ENCODE measurements around the gene SGSM2. TPM values are rescaled to one million over a fixed set of nuclear protein-coding genes. Genes with fewer than 3 reads are reported as not detected.

Gene SGSM2
- total and polyA plus RNA-seq, 2 donors (not counting 1 experiment from before 2014, with no cell fraction given): 139 to 181 TPM

GRCh38 chr17:2336215-2336851, 968 bp upstream of the SGSM2 start, which contains the start of gene TSR1:
Gene TSR1, minus strand, starts transcription at chr17:2336457. Its CDS starts 30 bp downstream, at chr17:2336427.
- peak within 1 kb of the TSS; percentile 77 to 87 (median 82) for H3K4me3 ChIP-seq (ENCODE audit: control extremely low read depth in 1 of 5, extremely low read depth in 1 of 5, insufficient read depth in 1 of 5, low read depth in 2 of 5, low read length in 4 of 5)
- peak within 1 kb of the TSS; percentile 95 for H3K27ac Mint-ChIP-seq
- no peaks in the 10 kb centered on the region for H3K27me3 ChIP-seq (replicated peaks in 1 of 4; ENCODE audit: control extremely low read depth in 1 of 4, control insufficient read depth in 3 of 4, insufficient read depth in 4 of 4, low read length in 3 of 4)
- peaks cover 9 to 25% of the 10 kb centered on the region in 2 donors for H3K4me1 ChIP-seq (ENCODE audit: control insufficient read depth in 2 of 2, insufficient read depth in 2 of 2, low read length in 2 of 2)
- peaks cover 0 to 36% of the 10 kb centered on the region in 2 experiments for H3K36me3 ChIP-seq (replicated peaks in 1 of 2; ENCODE audit: control extremely low read depth in 1 of 2, control insufficient read depth in 1 of 2, extremely low read depth in 1 of 2, insufficient read depth in 2 of 2, low read length in 1 of 2)
- TF ChIP-seq, protein P1, sequence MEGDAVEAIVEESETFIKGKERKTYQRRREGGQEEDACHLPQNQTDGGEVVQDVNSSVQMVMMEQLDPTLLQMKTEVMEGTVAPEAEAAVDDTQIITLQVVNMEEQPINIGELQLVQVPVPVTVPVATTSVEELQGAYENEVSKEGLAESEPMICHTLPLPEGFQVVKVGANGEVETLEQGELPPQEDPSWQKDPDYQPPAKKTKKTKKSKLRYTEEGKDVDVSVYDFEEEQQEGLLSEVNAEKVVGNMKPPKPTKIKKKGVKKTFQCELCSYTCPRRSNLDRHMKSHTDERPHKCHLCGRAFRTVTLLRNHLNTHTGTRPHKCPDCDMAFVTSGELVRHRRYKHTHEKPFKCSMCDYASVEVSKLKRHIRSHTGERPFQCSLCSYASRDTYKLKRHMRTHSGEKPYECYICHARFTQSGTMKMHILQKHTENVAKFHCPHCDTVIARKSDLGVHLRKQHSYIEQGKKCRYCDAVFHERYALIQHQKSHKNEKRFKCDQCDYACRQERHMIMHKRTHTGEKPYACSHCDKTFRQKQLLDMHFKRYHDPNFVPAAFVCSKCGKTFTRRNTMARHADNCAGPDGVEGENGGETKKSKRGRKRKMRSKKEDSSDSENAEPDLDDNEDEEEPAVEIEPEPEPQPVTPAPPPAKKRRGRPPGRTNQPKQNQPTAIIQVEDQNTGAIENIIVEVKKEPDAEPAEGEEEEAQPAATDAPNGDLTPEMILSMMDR (IDR thresholded peaks at IDR 0.05): no peak
- TF ChIP-seq EZH2 (IDR thresholded peaks at IDR 0.05; ENCODE audit: borderline replicate concordance, insufficient read depth, low read depth, low read length, poor library complexity, severe bottlenecking): no peak
- H3K4me3 Mint-ChIP-seq: peak within 1 kb of the TSS; percentile 100
- POLR2A ChIA-PET: interaction anchor here (0.5 to 1.6 kb wide), 6 partner anchors 16 to 500 kb away, joined by 3 to 14 read pairs (median 3); no protein-coding TSS in a partner anchor
- peak within 1 kb of the TSS in 1 of 2 donors; percentile 64 for H3K27ac ChIP-seq (ENCODE audit: low read length in 2 of 2)
- no peaks in the 10 kb centered on the region for H3K9me3 Mint-ChIP-seq (ENCODE audit: insufficient read depth)
- H3K9ac ChIP-seq (ENCODE audit: low read length): peak within 1 kb of the TSS; percentile 69
- H3K79me2 ChIP-seq (ENCODE audit: control insufficient read depth, insufficient read depth, low read length): peaks cover 34% of the 10 kb centered on the region
- intact Hi-C loops (cut with micrococcal nuclease): loop anchor here (1.0 to 5.0 kb wide), 5 partner anchors 33 to 376 kb away; partner anchors contain the start of genes CLUH, SMG6 and SRR
- peak; percentile 81 for ATAC-seq (ENCODE audit: low read depth)
- H3K27me3 Mint-ChIP-seq: no peaks in the 10 kb centered on the region
- no peaks in the 10 kb centered on the region for H3K9me3 ChIP-seq (ENCODE audit: control extremely low read depth in 1 of 3, control insufficient read depth in 2 of 3, insufficient read depth in 1 of 3, low read length in 2 of 3)
- H3K4me1 Mint-ChIP-seq: peaks cover 24% of the 10 kb centered on the region
- CTCF ChIA-PET: interaction anchor here (0.9 to 3.7 kb wide), 8 partner anchors 16 to 91 kb away, joined by 3 to 21 read pairs (median 4); no protein-coding TSS in a partner anchor
- no peaks in the 10 kb centered on the region for H4K20me1 ChIP-seq (ENCODE audit: control insufficient read depth, insufficient read depth, low read length, poor library complexity, severe bottlenecking)
- DNase-seq: peak; percentile 90
- H3K4me2 ChIP-seq (replicated peaks; ENCODE audit: low read depth, low read length, poor library complexity, severe bottlenecking): peak within 1 kb of the TSS; percentile 98
- WGBS (ENCODE audit: insufficient coverage): 0% methylated on average over 48 of the region's 48 CpGs
- peak within 1 kb of the TSS; percentile 77 for H2AFZ ChIP-seq (ENCODE audit: insufficient read depth, low read depth, low read length, poor library complexity, severe bottlenecking)
